ENCODE results near the gene ROBO2.

The ROBO2 gene

GRCh38 chr3:77096966-77097890 lies 57.3 kb downstream of the ROBO2 start:
- no peak for TF ChIP-seq CTCF (IDR thresholded peaks at IDR 0.05; ENCODE audit: control insufficient read depth, extremely low read depth, insufficient read depth)
- no peak for DNase-seq (ENCODE audit: low read depth)
- no peak overlapping the region for H3K4me3 ChIP-seq (ENCODE audit: low read depth, low read length)

- no peak overlapping the region for H3K4me3 ChIP-seq (ENCODE audit: low read depth, low read length)
- TF ChIP-seq CTCF (IDR thresholded peaks at IDR 0.05; ENCODE audit: control insufficient read depth, extremely low read depth, insufficient read depth), result no peak
- no peak for DNase-seq (ENCODE audit: low read depth)
These were observed 63.3 kb downstream of the ROBO2 start for GRCh38 chr3:77102951-77103769.

- DNase-seq (ENCODE audit: low read depth), result no peak
- no peak overlapping the region for H3K4me3 ChIP-seq (ENCODE audit: low read depth, low read length)
- no peak for TF ChIP-seq CTCF (IDR thresholded peaks at IDR 0.05; ENCODE audit: control insufficient read depth, extremely low read depth, insufficient read depth)
These were observed 82.8 kb downstream of the ROBO2 start for GRCh38 chr3:77122652-77123051.

- TF ChIP-seq CTCF (IDR thresholded peaks at IDR 0.05; ENCODE audit: control insufficient read depth, extremely low read depth, insufficient read depth), result no peak
- H3K4me3 ChIP-seq (ENCODE audit: low read depth, low read length), result no peak overlapping the region
- DNase-seq (ENCODE audit: low read depth), result no peak
These were observed 86.1 kb downstream of the ROBO2 start for GRCh38 chr3:77125966-77126365.

- no peak for TF ChIP-seq CTCF (IDR thresholded peaks at IDR 0.05; ENCODE audit: control insufficient read depth, extremely low read depth, insufficient read depth)
- no peak for DNase-seq (ENCODE audit: low read depth)
- H3K4me3 ChIP-seq (ENCODE audit: low read depth, low read length), result no peak overlapping the region
These were observed 94.9 kb downstream of the ROBO2 start for GRCh38 chr3:77134769-77135168.

- no peak for TF ChIP-seq CTCF (IDR thresholded peaks at IDR 0.05; ENCODE audit: control insufficient read depth, extremely low read depth, insufficient read depth)
- H3K4me3 ChIP-seq (ENCODE audit: low read depth, low read length), result no peak overlapping the region
- no peak for DNase-seq (ENCODE audit: low read depth)
These were observed 97.7 kb downstream of the ROBO2 start for GRCh38 chr3:77137559-77137958.
